ENCODE data around the gene OPCML. TPM values are rescaled to one million over a fixed set of nuclear protein-coding genes. Genes with fewer than 3 reads are reported as not detected.

The OPCML gene
- total RNA-seq, 3 donors from 2014 or later (not counting 1 experiment from before 2014, with no cell fraction given), result not detected

- no peak overlapping the region for H3K27ac ChIP-seq (ENCODE audit: low read length)
- 86% methylated on average over 6 of the region's 6 CpGs for WGBS (ENCODE audit: insufficient coverage)
- no peak overlapping the region for H3K27ac Mint-ChIP-seq
- no peaks in the 10 kb centered on the region for H3K36me3 Mint-ChIP-seq
- H3K9me3 ChIP-seq (ENCODE audit: control insufficient read depth, insufficient read depth, low read length), result no peaks in the 10 kb centered on the region
- no peak overlapping the region for H3K4me3 Mint-ChIP-seq
- TF ChIP-seq CTCF (IDR thresholded peaks at IDR 0.05), result no peak
- no peaks in the 10 kb centered on the region for H3K4me1 Mint-ChIP-seq
- intact Hi-C loops (cut with micrococcal nuclease), result no loop called here
- H3K36me3 ChIP-seq (ENCODE audit: control insufficient read depth, insufficient read depth, low read length), result no peaks in the 10 kb centered on the region
- no peaks in the 10 kb centered on the region for H3K27me3 ChIP-seq (ENCODE audit: control insufficient read depth, insufficient read depth, low read length)
- no peaks in the 10 kb centered on the region for H3K27me3 Mint-ChIP-seq (ENCODE audit: low read depth in 2 of 2)
- DNase-seq, result no peak
- no peaks in the 10 kb centered on the region for H3K4me1 ChIP-seq (ENCODE audit: control insufficient read depth, insufficient read depth, low read length)
- no peak for ATAC-seq
- no peak overlapping the region for H3K4me3 ChIP-seq (ENCODE audit: low read length)
- peaks cover 3 to 11% of the 10 kb centered on the region in 2 donors for H3K9me3 Mint-ChIP-seq
Measured at GRCh38 chr11:132921597-132921996, 610.7 kb downstream of the OPCML start.

- no peaks in the 10 kb centered on the region for H3K27me3 Mint-ChIP-seq (ENCODE audit: low read depth in 2 of 2)
- peaks cover 3 to 14% of the 10 kb centered on the region in 2 donors for H3K9me3 Mint-ChIP-seq
- no peak for TF ChIP-seq CTCF (IDR thresholded peaks at IDR 0.05)
- 78% methylated on average over 18 of the region's 20 CpGs for WGBS (ENCODE audit: insufficient coverage)
- Histone ChIP-seq H3K4me1 (ENCODE audit: control insufficient read depth, insufficient read depth, low read length) (no peaks in the 10 kb centered on the region), H3K9me3 (ENCODE audit: control insufficient read depth, insufficient read depth, low read length) (no peaks in the 10 kb centered on the region), H3K4me3 (ENCODE audit: low read length) (no peak overlapping the region), H3K27ac (ENCODE audit: low read length) (no peak overlapping the region), H3K27me3 (ENCODE audit: control insufficient read depth, insufficient read depth, low read length) (no peaks in the 10 kb centered on the region), H3K36me3 (ENCODE audit: control insufficient read depth, insufficient read depth, low read length) (no peaks in the 10 kb centered on the region)
- DNase-seq, result no peak
- intact Hi-C loops (cut with micrococcal nuclease), result no loop called here
- no peaks in the 10 kb centered on the region for H3K36me3 Mint-ChIP-seq
- H3K4me1 Mint-ChIP-seq, result no peaks in the 10 kb centered on the region
- ATAC-seq, result no peak
- H3K27ac Mint-ChIP-seq, result no peak overlapping the region
- H3K4me3 Mint-ChIP-seq, result no peak overlapping the region
Measured at GRCh38 chr11:132920451-132921096, 611.7 kb downstream of the OPCML start.

- no peaks in the 10 kb centered on the region for H3K4me1 Mint-ChIP-seq
Measured at GRCh38 chr11:132914600-132914999, 617.7 kb downstream of the OPCML start.

More at GRCh38 chr11:132914600-132914999, 617.7 kb downstream of the OPCML start:
- Histone ChIP-seq H3K9me3 (ENCODE audit: control insufficient read depth, insufficient read depth, low read length) (no peaks in the 10 kb centered on the region), H3K36me3 (ENCODE audit: control insufficient read depth, insufficient read depth, low read length) (no peaks in the 10 kb centered on the region), H3K4me1 (ENCODE audit: control insufficient read depth, insufficient read depth, low read length) (no peaks in the 10 kb centered on the region), H3K27me3 (ENCODE audit: control insufficient read depth, insufficient read depth, low read length) (no peaks in the 10 kb centered on the region), H3K4me3 (ENCODE audit: low read length) (no peak overlapping the region), H3K27ac (ENCODE audit: low read length) (no peak overlapping the region)
- intact Hi-C loops (cut with micrococcal nuclease), result no loop called here
- no peak for TF ChIP-seq CTCF (IDR thresholded peaks at IDR 0.05)
- Mint-ChIP-seq H3K9me3 (peaks cover 3 to 8% of the 10 kb centered on the region in 2 donors), H3K27me3 (ENCODE audit: low read depth in 2 of 2) (no peaks in the 10 kb centered on the region), H3K4me3 (no peak overlapping the region), H3K27ac (no peak overlapping the region), H3K36me3 (no peaks in the 10 kb centered on the region)
- no peak for ATAC-seq
- DNase-seq, result no peak
- 84% methylated on average over 5 of the region's 5 CpGs for WGBS (ENCODE audit: insufficient coverage)

Measured in natural killer cell (primary cell).